GM18868 (cell line): Measurements from ENCODE around the gene DOCK8.
"Not testable (repeated sequence)": the region's sequence is repeated elsewhere in the genome, so short reads cannot be mapped to it uniquely, and the experiment has no call there.

Source experiments
- ATAC-seq: cut with Tn5 transposase; IDR thresholded peaks from one replicate; pipeline ENCODE4 v1.9.1; 2021; ENCODE audit warnings: mild to moderate bottlenecking, moderate library complexity; ENCODE audit not compliant: unreplicated experiment

Gene DOCK8

DNA sequence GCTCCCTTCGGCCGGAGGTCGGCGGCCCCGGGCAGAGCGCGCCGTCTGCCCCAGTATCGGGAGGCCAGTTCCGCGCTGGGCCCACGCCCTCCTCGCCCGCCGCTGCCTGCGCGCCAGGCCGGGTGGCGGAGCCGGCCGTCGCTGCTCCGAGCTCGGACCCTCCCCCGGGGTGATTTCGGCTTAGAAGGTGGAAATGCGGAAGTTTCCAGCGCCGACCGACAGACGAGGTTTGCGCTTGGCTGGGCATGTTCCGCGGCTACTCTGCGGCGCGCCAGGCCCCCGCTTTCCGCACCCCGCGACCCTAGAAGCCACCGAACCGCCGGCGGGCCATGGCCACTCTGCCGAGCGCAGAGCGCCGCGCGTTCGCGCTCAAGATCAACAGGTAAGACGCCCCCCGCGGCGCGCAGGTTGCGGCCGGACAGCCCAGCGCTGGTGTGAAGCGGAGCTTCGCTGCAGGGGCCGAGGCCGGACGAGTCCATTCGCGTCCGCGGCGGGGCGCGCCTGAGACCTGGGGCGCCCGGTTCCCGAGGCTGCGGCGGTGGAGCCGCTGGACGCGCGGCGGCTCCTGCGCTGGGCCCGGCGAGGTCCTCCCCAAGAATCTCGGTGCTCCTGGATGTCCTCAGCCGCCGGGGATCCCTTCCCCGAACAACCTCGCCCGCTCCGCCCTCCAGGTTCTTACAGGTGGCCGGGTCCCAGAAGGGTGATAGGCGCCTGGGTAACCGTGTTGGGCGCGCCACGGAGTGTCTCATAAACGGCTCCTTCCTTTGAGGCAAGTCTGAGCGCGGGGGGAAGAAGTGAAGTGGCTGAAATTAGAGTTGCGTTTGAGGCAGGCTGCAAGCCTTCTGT, at the start of gene DOCK8:
DOCK8 (plus strand) TSS at position 218 of the 846 bp plus-strand sequence; CDS start at position 330, 112 bp downstream.
- peak; percentile 78 for ATAC-seq

DNA sequence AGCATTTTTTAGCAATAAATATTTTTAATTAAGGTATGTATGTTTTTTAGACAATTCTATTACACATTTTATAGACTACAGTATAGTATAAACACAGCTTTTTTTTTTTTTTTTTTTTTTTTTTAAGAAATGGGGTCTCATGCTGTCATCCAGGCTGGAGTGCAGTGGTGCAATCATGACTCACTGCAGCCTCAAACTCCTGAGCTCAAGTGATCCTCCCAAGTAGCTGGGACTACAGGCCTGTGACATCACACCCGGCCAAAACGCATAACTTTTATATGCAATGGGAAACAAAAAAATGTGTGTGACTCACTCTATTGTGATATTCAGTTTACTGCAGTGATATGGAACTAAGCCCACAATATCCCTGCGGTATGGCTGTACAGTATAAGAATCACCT, 44.9 kb upstream of the DOCK8 start:
- ATAC-seq, result not testable (repeated sequence)

DNA sequence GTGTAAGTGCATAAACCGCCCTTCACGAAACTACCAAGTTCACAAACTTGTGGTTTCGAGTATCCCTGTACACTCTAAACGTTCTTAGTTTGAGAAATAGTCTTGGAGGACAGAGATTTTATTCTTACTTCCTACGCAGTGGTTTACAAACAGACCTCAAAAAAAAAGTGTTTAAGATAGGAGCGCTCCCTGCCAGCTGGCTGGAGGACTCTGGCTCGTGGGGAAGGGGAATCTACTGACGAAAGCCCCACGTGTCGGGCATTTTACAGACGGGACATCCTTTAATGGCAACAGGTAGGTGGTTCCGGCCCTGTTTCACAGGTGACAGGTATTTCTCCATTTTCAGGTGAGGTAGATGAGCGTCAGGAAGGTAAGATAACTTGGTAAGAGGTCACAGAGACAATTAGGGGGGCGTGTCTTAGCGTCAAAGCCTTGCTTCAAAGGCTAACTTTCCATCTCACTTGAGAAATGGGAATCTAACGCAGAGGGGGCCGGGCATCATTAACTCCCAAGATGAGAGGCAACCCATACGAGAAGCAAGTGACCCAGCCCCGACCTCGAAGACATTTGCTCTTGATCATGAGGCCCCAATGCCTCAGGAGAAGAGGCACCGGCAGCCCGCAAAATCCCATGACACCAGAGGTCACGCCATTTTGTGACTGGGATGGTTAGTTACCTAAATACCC, 36.4 kb upstream of the DOCK8 start:
- not testable (repeated sequence) for ATAC-seq

DNA sequence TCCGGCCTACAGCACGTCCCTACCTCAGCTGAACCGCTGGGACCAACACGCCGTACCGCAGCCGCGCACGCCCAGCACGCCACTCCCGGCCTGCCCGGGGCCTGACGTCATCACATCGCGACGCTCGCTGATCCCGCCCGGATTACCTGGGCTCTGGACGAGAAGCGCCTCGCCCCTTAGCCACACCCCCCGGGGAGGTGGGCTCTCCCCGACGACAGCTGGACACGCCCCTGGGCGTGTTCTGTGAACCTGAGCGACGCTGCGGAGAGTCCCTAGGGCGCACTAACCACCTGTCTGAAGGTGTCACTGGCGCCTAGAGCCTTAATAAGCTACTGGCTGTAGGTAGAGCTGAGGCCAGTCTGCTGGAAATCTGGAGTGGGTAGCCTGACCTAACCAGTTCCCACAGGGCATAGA, 35.7 kb upstream of the DOCK8 start, which contains the start of gene ZNG1A:
ZNG1A (minus strand) TSS at position 87 of the 414 bp plus-strand sequence. CDS start 87 bp downstream, outside the sequence.
- ATAC-seq, result not testable (repeated sequence)

DNA sequence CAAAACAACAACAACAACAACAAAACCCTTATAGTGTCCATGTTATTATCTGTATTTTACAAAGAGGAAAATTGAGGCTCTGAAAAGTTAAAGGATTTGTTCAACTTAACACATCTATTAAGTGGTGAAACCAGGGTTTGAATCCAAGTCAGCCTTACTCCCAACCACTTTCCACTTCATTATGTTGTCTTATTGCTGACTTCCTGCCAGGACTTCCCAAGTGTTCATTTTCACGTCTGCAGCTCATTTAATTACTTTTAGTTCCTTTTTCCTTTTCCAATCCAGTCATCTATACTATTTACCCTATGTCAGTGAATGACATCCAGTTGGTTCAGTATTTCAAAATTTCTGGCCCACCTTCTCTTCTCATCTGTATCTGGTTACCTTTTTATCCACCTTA, 15.1 kb upstream of the DOCK8 start:
- ATAC-seq, result not testable (repeated sequence)

DNA sequence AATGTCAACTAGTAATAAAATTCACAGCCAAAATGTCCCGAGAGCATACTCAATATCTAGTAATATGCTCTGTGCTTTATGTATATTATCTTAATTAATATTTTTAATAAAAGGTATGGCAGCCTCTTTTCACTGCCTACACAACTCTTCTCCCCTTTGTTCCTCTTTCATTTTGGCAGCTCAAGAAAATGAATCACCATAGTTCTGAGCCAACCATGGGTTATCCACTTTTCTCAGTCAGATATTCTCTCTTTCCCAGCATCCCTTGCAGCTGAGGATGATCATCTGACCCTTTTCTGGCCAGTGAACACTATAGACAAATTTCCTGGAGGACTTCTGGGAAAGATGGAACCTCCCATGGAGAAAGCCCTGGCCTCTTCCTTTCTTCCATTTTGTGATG, 8.2 kb upstream of the DOCK8 start:
- ATAC-seq, result no peak

DNA sequence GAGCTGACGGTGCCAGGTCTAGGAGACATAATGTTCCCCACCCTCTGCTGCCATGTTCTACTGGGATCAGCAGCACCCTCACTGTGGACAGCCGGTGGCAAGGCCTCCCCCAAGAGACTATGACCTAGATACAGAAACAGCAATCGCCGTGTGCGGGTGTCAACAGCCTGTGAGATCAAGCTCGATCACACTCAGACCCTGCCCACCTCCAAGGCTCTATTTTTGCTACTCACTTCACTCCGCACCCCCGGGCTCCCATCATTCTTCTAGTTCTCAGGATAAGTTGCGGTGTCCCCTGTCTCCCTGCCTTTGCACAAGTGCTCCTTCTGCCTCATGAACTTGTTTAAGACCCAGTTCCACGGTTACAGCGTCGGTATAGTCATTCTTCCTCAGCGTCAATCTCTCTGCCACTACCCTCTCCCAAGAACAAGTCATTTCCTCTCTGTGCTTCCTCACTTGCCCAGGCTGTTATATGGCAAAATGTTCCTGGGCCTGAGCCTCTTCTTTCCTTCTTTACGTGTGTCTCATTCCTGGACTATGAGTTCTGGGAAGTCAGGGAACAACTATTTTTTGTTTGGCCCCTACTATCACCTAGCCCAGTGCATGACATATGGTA, 5.4 kb upstream of the DOCK8 start:
- no peak for ATAC-seq

DNA sequence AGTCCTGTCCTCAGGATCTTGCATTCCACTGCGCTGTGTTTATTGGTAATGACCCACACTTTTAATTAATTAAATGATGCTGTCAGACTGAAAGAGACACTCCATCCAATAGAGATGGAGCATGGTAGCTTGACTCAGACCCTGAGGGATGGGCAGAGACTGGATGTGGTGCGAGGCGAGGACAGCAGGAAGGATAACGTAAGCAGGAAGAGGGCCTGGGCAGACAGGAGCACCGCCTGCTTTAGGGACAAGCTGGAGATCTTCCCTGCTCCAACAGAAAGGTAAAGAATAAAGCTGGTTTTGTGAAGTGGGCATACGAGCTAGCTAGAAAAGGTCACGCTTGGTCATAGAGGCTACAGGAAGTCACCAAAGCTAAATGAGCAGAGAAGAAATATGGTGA, 3.6 kb upstream of the DOCK8 start:
- no peak for ATAC-seq

DNA sequence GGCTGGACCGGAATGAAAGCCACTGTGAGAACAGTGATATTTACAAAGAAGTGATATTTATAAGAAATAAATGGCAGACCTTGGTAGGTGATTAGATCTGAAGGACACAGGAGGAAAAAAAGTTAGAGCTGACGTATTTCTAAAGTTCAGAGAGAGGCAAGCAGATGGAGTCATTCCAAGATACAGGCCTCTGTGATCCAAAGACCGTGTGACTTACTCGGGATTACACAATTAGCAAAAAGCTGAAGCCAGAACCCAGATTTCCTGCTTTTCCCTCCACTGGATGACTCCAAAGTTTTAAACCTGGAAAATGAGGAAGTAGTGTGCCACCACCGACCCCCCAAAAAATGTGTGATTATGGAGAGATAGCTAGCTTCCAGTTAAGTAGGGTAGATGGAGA, 3.1 kb upstream of the DOCK8 start:
- ATAC-seq, result no peak

DNA sequence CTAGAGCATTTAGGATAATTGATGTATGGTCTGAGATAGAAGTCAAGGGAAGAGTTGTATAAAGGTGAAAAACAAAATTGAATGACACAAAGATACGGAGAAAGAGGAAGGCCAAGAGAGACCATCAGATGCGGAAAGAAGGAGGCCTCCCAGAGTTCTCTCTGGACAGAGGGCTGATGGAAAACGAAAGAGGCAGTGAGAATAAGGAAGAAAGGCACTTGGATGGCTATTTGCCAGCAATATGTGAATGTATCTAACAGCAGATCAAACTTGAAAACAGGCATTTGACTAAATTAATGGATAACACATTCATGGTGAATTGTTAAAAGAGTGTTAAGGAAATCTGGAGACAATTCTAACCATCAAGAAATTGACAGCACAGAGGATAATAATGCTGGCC, 2.4 kb upstream of the DOCK8 start:
- no peak for ATAC-seq

DNA sequence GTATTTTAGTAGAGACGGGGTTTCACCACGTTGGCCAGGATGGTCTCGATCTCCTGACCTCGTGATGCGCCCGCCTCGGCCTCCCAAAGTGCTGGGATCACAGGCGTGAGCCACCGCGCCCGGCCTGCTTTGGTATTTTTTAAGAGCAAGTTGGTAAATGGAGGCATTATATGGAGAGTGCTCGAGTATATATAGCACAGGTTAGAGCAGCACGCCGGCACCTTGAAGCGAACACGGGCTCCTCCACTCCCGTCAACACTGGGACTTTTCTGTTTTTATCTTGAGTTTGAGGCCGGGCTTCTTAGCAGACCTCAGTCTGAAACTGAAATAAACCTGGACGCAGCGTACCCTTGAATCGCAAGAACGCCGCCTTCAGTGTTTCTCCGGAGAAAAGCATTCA, 764 bp upstream of the DOCK8 start:
- ATAC-seq, result not testable (repeated sequence)

DNA sequence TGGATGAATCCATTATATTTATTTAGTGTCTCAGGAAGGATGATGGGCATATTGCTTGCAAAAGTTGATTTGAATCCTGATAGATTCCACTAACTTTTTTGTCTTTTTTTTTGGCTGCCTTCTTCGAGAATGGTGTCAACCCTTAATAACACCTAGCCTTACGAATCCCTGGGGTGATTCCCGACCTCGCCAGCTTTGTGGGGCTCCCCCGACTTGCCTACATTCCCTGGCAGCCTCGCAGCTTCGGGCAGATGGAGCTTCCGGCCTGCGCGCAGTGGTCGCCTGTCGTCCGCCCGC, 366 bp upstream of the DOCK8 start:
- ATAC-seq, result no peak

DNA sequence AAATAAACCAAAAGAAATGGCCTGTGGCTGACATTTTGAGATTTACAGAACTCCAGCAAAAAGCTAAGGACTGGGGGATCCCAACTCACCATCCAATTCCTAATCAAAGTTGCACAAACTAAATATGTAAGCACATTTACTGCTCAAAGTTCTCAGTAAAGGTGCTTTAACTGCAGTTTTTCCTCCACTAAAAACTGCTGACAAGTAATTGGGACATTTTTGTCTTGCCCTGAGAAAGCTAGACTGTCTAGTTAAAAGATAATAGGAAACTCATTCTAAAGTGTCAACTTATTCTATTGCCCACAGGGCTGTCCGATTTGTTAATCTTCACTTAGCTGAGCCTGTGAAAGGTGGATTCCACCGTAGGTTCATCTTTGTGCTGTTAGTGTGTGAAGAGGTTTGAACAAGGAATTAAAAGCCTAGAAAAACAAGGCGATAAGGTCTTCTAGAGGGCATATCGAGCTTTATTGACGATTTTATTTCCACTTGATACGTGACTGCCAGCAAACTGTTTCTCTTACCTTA, 1.0 kb downstream of the DOCK8 start:
- no peak for ATAC-seq

DNA sequence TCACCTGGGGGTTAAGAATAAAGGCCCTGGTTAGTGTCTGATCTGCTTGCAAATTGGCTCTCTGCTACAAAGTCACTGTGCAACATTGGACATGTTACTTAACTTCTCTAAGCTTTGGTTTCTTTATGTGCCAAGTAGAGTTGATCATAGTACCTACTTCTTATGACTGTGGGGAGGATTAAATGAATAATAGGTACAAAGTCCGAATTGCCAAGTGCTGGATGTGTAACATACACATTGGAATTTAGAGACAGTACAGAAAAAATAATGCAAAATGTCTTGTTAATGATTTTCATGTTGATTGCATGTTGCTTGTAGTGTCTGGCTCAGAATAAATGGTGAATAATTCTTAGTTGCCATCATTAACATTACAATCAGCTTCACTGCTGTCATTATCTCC, 2.2 kb downstream of the DOCK8 start:
- no peak for ATAC-seq

DNA sequence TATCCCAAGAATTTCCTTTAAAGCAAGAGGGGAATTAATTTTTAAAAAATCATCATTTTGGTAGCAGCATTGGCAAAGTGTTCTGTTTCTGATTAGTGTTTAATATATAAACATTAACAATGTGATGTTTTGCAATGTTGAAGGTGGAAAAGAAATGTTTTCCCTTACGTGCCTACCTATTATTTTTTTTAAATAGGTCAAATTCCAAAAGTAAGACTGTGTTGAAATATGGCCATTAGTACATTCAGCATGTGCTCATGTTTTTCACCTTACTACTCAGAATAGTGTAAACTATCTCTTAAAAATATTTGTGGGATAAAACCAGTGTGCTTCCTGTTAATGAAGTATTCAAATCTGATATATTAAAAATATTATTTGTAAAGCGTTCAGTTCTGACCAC, 3.3 kb downstream of the DOCK8 start:
- no peak for ATAC-seq

DNA sequence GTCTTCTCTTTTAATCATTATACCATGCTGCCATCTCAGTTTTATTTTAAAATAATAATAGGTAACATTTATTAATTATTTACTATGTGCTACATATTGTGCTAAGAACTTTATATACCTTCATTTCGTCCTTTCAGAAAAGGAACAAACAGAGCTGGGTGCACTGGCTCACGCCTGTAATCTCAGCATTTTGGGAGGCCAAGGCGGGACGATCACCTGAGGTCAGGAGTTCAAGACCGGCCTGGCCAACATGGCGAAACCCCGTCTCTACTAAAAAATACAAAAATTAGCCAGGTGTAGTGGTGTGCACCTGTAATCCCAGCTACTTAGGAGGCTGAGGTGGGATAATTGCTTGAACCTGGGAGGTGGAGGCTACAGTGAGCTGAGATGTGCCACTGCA, 4.4 kb downstream of the DOCK8 start:
- not testable (repeated sequence) for ATAC-seq

DNA sequence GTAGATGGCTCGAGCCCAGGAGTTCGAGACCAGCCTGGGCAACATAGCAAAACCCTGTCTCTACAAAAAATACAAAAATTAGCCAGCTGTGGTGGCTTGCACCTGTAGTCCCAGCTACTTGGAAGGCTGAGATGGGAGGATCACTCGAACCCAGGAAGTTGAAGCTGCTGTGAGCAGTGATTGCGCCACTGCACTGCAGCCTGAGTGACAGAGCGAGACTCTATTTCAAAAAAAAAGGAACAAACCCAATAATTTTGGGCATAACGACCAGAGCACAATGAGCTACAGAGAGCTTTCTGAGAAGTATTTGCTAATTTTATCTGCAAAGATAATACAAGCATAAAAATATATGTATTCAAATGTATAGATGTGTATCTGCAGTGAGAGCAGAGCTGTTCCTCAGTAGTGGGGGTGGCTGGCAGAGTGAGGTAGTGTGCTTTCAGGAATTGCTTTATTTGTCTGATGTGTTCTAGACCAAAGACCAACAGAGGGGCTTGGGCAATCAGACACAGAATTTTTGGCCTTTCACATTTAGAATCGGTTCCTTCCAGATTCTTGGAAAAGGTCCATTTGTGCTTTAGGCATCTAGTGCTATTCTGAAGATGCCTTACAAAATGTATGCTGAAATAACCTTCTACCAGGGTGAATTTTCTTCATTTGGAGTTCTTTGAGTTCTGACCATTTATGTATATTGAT, 5.2 kb downstream of the DOCK8 start:
- ATAC-seq, result no peak

DNA sequence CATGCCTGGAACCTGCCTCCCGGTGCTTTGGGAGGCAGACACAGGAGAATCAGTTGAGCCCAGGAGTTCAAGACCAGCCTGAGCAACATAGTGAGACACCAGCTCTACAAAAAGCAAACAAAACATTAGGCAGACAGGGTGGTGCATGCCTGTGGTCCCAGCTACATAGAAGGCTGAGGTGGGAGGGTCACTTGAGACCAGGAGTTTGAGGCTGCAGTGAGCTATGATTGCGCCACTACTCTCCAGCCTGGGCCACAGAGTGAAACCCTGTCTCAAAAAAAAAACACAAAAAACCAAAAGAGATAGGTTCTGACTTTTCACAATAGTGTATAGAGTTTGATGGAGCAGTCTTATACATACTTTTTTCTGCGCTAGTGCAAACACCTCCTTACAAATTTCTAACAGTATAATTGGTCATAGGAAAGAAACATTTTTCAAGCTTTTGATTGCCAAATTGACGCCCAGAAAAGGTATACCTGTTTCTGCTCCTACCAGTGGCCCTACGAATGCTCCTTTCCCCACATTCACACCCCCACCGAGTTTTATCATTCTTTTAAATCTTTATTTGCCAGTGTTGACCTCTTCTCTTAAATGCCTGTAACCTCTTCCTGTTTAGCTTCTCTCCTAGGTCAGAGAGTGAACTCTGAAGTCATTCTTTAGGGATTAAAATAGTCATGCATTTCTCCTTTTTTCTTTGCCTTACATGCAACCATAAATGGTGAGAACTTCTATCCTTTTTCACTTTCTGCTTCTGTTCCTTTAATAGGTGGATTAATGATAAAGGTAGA, 7.5 kb downstream of the DOCK8 start:
- no peak for ATAC-seq

DNA sequence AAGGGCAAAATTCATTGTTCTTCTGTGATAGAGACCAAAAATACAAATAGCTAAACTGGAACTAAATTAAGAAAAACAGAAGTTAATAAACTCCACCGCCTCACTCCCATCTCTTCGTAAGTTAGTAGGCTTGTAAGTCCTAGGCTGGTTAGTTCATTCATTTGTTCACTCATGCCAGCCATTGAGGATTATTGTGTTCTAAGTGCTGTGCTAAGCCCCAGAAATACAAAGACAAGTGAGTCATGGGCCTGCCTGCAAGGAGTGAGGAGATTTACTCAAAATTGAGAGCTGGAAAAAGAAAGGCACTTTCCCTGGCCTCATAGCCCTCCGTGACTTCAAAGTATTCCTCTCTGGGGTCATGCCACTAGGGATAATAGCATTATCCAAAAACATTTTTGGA, 8.5 kb downstream of the DOCK8 start:
- no peak for ATAC-seq

DNA sequence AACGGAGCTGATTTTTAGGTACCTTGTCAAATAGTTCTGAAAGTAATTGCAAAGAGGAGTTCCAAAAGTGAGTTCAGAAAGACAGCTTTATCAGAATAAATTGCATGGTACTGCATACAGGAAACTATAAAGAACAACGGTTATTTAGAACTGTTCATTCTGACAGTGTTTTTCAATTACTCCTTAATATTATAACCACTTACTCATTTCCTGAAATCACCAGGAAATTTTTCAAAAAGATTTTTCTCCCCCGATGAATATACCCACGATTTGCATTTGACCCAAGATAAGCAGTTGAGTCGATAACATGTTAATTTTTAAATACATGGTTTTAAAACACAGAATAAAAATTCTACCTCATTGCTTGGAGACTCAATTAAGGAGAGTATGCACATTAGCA, 9.4 kb downstream of the DOCK8 start:
- no peak for ATAC-seq
